Cardiac fibroblast (primary cell): ENCODE data around the gene RPS19.
A peak's percentile ranks its signal among the peaks of the same experiment; 100 is the strongest.

Experiments used
- DNase-seq, 2 donors: peaks; one replicate each; pipeline versions ENCODE4 v3.0.0 to v3.0.0-alpha.2; 2010; ENCODE audit warnings: low read depth in 2 of 2
- H3K4me3 ChIP-seq, 2 donors: replicated peaks in 1 of 2; 1 replicate in 1 of 2; 2 replicates in 1 of 2; pipeline ENCODE4 v1.5.1; 2011; ENCODE audit warnings: low read depth in 2 of 2, low read length in 2 of 2, mild to moderate bottlenecking in 2 of 2, moderate library complexity in 1 of 2
- TF ChIP-seq, protein P1 (sequence below): IDR thresholded peaks from one replicate; pipeline ENCODE4 v1.5.1; 2011; ENCODE audit warnings: low read depth, mild to moderate bottlenecking, low read length, inconsistent platforms

Gene RPS19

DNA sequence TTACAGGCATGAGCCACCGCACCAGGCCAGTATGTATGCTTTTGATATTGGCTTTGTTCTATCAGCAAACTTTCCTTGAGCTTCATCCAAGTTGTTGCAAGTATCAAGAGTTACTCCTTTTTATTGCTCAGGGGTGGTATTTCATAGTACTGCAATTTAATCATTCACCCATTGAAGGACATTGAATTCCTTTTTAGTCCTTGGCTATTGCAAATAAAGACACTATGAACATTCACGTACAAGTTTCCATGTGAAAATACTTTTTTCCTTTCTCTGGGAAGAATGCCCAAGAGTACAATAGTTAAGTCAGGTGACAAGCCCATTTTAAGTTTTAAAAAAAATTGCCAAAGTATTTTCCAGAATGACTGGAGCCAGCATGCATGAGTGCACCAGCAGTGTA is 43.3 kb upstream of the RPS19 start:
- H3K4me3 ChIP-seq, result no peak overlapping the region
- TF ChIP-seq, protein P1, sequence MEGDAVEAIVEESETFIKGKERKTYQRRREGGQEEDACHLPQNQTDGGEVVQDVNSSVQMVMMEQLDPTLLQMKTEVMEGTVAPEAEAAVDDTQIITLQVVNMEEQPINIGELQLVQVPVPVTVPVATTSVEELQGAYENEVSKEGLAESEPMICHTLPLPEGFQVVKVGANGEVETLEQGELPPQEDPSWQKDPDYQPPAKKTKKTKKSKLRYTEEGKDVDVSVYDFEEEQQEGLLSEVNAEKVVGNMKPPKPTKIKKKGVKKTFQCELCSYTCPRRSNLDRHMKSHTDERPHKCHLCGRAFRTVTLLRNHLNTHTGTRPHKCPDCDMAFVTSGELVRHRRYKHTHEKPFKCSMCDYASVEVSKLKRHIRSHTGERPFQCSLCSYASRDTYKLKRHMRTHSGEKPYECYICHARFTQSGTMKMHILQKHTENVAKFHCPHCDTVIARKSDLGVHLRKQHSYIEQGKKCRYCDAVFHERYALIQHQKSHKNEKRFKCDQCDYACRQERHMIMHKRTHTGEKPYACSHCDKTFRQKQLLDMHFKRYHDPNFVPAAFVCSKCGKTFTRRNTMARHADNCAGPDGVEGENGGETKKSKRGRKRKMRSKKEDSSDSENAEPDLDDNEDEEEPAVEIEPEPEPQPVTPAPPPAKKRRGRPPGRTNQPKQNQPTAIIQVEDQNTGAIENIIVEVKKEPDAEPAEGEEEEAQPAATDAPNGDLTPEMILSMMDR, result no peak
- DNase-seq, result no peak

DNA sequence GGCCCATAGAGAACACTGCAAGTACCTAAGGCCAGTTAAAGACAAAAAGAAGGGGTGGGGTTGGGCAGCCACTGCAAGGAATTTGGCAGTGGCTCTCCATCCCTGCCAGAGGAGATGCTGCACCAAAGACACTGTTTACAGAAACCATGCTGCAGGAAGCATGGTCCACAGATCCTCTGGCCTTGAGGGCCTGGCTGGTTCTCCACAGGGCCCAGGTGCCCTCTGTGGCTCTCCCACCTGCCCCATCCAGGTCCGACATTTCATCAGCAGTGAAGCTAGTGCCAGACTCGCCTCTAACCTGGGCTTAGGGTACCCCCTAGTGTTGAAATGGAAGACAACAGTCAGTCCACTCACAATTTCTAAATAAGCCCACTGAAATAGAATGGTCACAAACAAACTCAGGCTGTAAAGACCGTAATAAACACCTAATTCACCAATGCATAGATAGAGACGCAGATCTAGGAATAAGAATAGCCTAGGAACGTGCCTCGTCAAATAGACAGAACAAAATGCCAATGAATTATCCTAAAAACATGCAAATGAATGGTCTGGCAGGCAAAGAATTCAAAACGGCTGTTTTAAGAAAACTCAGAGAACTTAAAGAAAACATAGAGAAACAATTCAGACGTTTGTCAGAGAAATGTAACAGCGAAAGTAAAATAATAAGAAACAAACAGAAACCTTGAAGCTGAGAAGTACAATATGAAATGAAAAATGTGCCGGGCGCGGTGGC is 38.9 kb upstream of the RPS19 start:
- H3K4me3 ChIP-seq, result no peak overlapping the region
- DNase-seq, result peak; percentile 26 to 56
- TF ChIP-seq, protein P1, result peak; percentile 51

DNA sequence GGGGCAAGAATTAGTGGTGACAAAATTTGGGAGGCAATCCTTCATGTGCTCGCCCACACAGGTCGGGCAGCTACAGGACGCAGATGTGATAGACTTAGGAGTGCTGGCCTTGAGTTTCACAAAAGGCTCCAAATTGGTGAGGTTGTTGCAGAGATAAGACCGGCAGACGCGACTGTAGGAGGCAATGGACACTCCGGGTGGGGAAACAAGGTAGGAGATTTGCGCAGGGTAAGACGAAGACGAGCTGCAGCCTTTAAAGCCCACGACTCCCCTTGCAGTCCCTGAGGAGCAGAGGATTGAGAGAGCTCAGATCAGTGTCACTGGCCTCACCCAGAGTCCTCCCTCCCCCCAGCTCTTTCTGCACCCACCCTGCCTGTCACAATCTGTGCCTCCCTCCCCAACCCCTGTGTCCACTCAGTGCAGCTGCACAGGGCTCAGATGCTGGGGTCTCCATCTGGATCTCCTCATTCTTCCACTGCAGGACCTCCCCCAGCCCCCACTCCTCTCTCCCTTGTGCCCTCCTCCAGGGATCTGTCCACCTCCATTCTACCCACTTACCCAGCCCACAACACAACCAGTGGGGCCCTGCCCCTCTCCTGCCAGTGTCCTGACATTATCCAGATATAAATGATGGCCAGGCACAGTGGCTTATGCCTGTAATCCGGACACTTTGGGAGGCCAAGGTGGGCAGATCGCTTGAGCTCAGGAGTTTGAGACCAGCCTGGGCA is 21.9 kb upstream of the RPS19 start:
- TF ChIP-seq, protein P1, result no peak
- H3K4me3 ChIP-seq, result no peak overlapping the region
- DNase-seq, result no peak

DNA sequence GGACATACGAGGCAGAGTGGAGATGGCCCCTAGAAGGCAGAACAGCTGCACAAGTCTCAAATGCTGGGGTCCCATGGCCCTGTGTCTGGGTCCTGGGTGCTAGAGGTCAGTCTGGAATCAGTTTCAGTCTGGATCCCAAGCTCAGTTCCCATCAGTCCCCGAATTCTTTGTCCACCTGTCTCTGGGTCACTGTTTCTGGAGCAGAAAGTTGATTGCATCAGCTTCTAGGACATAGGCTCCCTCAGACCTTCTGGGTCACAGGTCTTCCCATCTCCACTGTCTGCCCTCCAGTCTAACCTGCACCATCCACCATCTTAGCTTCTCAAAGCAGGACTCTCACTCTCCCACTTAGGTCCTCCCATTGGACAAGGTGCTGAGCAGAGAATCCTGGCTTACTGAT is 20.8 kb upstream of the RPS19 start:
- H3K4me3 ChIP-seq, result no peak overlapping the region
- DNase-seq, result no peak
- TF ChIP-seq, protein P1, result no peak

DNA sequence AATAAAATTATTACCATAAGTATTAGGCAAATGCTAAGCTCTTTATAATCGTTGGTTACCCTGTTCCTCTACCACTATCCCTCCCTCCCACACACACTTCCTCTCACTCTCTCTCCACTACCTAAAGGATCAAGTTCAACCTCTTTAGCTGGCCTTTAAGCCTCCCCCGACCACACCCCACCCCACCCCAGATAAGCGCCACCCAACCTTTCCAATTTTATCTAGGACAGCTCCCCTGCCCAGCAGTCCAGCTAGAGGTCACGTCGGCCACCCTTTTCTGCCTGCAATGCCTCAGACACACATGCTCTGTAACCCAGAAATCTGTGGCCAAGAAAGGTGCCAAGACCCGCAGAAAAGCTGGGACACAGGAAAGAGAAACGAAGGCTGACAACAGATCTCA is 16.7 kb upstream of the RPS19 start:
- no peak overlapping the region for H3K4me3 ChIP-seq
- TF ChIP-seq, protein P1, result no peak
- DNase-seq, result no peak

DNA sequence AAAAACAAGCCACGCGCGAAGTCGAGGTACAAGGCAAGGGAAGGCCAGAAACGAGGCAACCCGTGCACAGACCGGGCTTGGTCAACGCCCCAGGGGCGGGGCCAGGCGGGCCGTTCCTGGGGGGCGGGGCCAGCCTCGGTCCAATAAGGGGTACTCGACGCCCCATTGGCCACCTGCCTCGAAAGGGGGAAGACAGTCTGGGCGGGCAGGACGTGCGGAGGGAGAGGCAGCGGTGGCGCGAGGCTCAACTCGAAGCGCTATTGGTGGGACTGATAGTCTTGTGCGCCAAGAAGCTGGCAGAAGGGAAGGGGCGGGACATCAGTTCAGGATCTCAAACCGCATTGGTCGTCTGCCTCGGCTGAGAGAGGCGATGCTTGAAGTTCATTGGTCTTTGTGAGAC is 15.5 kb upstream of the RPS19 start, which contains the start of gene LYPD4:
Gene LYPD4, minus strand, starts transcription at position 83 of the 400 bp plus-strand sequence. CDS start 5,398 bp downstream, outside the sequence.
- TF ChIP-seq, protein P1, result no peak
- no peak within 1 kb of the TSS for H3K4me3 ChIP-seq
- no peak for DNase-seq

DNA sequence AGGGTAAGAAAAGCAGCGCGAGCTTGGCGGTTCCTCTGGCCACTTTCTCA is 15.2 kb upstream of the RPS19 start, which contains the start of gene DMRTC2:
Gene DMRTC2, plus strand, starts transcription at position 42 of the 50 bp plus-strand sequence. CDS start 2,387 bp downstream, outside the sequence.
- DNase-seq, result no peak
- TF ChIP-seq, protein P1, result no peak

More for the DNA sequence above, 15.2 kb upstream of the RPS19 start, which contains the start of gene DMRTC2:
- H3K4me3 ChIP-seq, result no peak within 1 kb of the TSS
